Measurements from ENCODE around the gene HSF2BP. TPM values are rescaled to one million over a fixed set of nuclear protein-coding genes. Genes with fewer than 3 reads are reported as not detected.

Gene HSF2BP
- total RNA-seq, 1 donor from 2014 or later = 3.4 TPM

GRCh38 chr21:43648171-43648570, 11.1 kb downstream of the HSF2BP start:
- Mint-ChIP-seq H3K27me3 (ENCODE audit: unreplicated experiment) (no peaks in the 10 kb centered on the region), H3K4me3 (ENCODE audit: unreplicated experiment) (no peak overlapping the region), H3K27ac (ENCODE audit: unreplicated experiment) (no peak overlapping the region), H3K9me3 (ENCODE audit: unreplicated experiment) (no peaks in the 10 kb centered on the region), H3K4me1 (ENCODE audit: unreplicated experiment) (peaks cover 27% of the 10 kb centered on the region), H3K36me3 (ENCODE audit: unreplicated experiment) (peaks cover 2% of the 10 kb centered on the region)
- DNase-seq (ENCODE audit: extremely low spot score, unreplicated experiment) = no peak
- no peak for TF ChIP-seq CTCF (IDR thresholded peaks at IDR 0.05)

GRCh38 chr21:43646550-43647260, 12.6 kb downstream of the HSF2BP start:
- peaks cover 27% of the 10 kb centered on the region for H3K4me1 Mint-ChIP-seq (ENCODE audit: unreplicated experiment)
- DNase-seq (ENCODE audit: extremely low spot score, unreplicated experiment) = peak; percentile 94
- no peaks in the 10 kb centered on the region for H3K9me3 Mint-ChIP-seq (ENCODE audit: unreplicated experiment)
- peak overlapping the region; percentile 85 for H3K27ac Mint-ChIP-seq (ENCODE audit: unreplicated experiment)
- H3K36me3 Mint-ChIP-seq (ENCODE audit: unreplicated experiment) = peaks cover 2% of the 10 kb centered on the region
- no peaks in the 10 kb centered on the region for H3K27me3 Mint-ChIP-seq (ENCODE audit: unreplicated experiment)
- no peak overlapping the region for H3K4me3 Mint-ChIP-seq (ENCODE audit: unreplicated experiment)
- TF ChIP-seq CTCF (IDR thresholded peaks at IDR 0.05) = peak; percentile 100

GRCh38 chr21:43645976-43646375, 13.3 kb downstream of the HSF2BP start:
- Mint-ChIP-seq H3K27ac (ENCODE audit: unreplicated experiment) (peak overlapping the region; percentile 85), H3K9me3 (ENCODE audit: unreplicated experiment) (no peaks in the 10 kb centered on the region), H3K36me3 (ENCODE audit: unreplicated experiment) (no peaks in the 10 kb centered on the region), H3K4me1 (ENCODE audit: unreplicated experiment) (peaks cover 27% of the 10 kb centered on the region), H3K27me3 (ENCODE audit: unreplicated experiment) (no peaks in the 10 kb centered on the region), H3K4me3 (ENCODE audit: unreplicated experiment) (no peak overlapping the region)
- DNase-seq (ENCODE audit: extremely low spot score, unreplicated experiment) = no peak
- no peak for TF ChIP-seq CTCF (IDR thresholded peaks at IDR 0.05)

- DNase-seq (ENCODE audit: extremely low spot score, unreplicated experiment) = no peak
- Mint-ChIP-seq H3K27ac (ENCODE audit: unreplicated experiment) (peak overlapping the region; percentile 85), H3K9me3 (ENCODE audit: unreplicated experiment) (no peaks in the 10 kb centered on the region), H3K36me3 (ENCODE audit: unreplicated experiment) (no peaks in the 10 kb centered on the region), H3K4me3 (ENCODE audit: unreplicated experiment) (no peak overlapping the region), H3K27me3 (ENCODE audit: unreplicated experiment) (no peaks in the 10 kb centered on the region), H3K4me1 (ENCODE audit: unreplicated experiment) (peaks cover 27% of the 10 kb centered on the region)
- TF ChIP-seq CTCF (IDR thresholded peaks at IDR 0.05) = peak; percentile 84
These were observed 14.0 kb downstream of the HSF2BP start for GRCh38 chr21:43645136-43645891.

- Mint-ChIP-seq H3K4me1 (ENCODE audit: unreplicated experiment) (peaks cover 27% of the 10 kb centered on the region), H3K36me3 (ENCODE audit: unreplicated experiment) (no peaks in the 10 kb centered on the region), H3K27me3 (ENCODE audit: unreplicated experiment) (no peaks in the 10 kb centered on the region), H3K4me3 (ENCODE audit: unreplicated experiment) (no peak overlapping the region), H3K9me3 (ENCODE audit: unreplicated experiment) (no peaks in the 10 kb centered on the region), H3K27ac (ENCODE audit: unreplicated experiment) (peak overlapping the region; percentile 75)
- TF ChIP-seq CTCF (IDR thresholded peaks at IDR 0.05) = peak; percentile 12
- no peak for DNase-seq (ENCODE audit: extremely low spot score, unreplicated experiment)
These were observed 14.7 kb downstream of the HSF2BP start for GRCh38 chr21:43644609-43645008.
